ENCODE results near the gene APH1A.
"Not testable (repeated sequence)": the region's sequence is repeated elsewhere in the genome, so short reads cannot be mapped to it uniquely, and the experiment has no call there.

Gene APH1A

GRCh38 chr1:150269451-150269850, 635 bp upstream of the APH1A start:
- DNase-seq (ENCODE audit: extremely low read depth in 1 of 2, low read depth in 1 of 2), result no peak

- DNase-seq (ENCODE audit: extremely low read depth in 1 of 2, low read depth in 1 of 2), result no peak
Observed at GRCh38 chr1:150268340-150268704, 494 bp downstream of the APH1A start.

- no peak for DNase-seq (ENCODE audit: extremely low read depth in 1 of 2, low read depth in 1 of 2)
Observed at GRCh38 chr1:150267896-150268295, 920 bp downstream of the APH1A start.

- no peak for DNase-seq (ENCODE audit: extremely low read depth in 1 of 2, low read depth in 1 of 2)
Observed at GRCh38 chr1:150263549-150263948, 5.3 kb downstream of the APH1A start.

- DNase-seq (ENCODE audit: extremely low read depth in 1 of 2, low read depth in 1 of 2), result no peak
Observed at GRCh38 chr1:150262388-150263320, 6.2 kb downstream of the APH1A start.

GRCh38 chr1:150261367-150261766, 7.4 kb downstream of the APH1A start:
- DNase-seq (ENCODE audit: extremely low read depth in 1 of 2, low read depth in 1 of 2), result no peak

GRCh38 chr1:150259758-150260669, 8.8 kb downstream of the APH1A start:
- DNase-seq (ENCODE audit: extremely low read depth in 1 of 2, low read depth in 1 of 2), result no peak

- DNase-seq (ENCODE audit: extremely low read depth in 1 of 2, low read depth in 1 of 2), result no peak
Observed at GRCh38 chr1:150259217-150259616, 9.6 kb downstream of the APH1A start.

- no peak for DNase-seq (ENCODE audit: extremely low read depth in 1 of 2, low read depth in 1 of 2)
Observed at GRCh38 chr1:150257624-150258585, 10.9 kb downstream of the APH1A start, which contains the start of gene CA14. Gene CA14 (plus strand): TSS chr1:150257774. CDS start chr1:150258129, 355 bp downstream.

- DNase-seq (ENCODE audit: extremely low read depth in 1 of 2, low read depth in 1 of 2), result no peak
Observed at GRCh38 chr1:150256554-150257341, 12.1 kb downstream of the APH1A start.

GRCh38 chr1:150256198-150256553, 12.6 kb downstream of the APH1A start:
- DNase-seq (ENCODE audit: extremely low read depth in 1 of 2, low read depth in 1 of 2), result no peak

GRCh38 chr1:150249936-150250335, 18.9 kb downstream of the APH1A start:
- DNase-seq (ENCODE audit: extremely low read depth in 1 of 2, low read depth in 1 of 2), result no peak

- no peak for DNase-seq (ENCODE audit: extremely low read depth in 1 of 2, low read depth in 1 of 2)
Observed at GRCh38 chr1:150243003-150243402, 25.8 kb downstream of the APH1A start.

GRCh38 chr1:150237746-150238145, 31.1 kb downstream of the APH1A start:
- no peak for DNase-seq (ENCODE audit: extremely low read depth in 1 of 2, low read depth in 1 of 2)

- DNase-seq (ENCODE audit: extremely low read depth in 1 of 2, low read depth in 1 of 2), result not testable (repeated sequence)
Observed at GRCh38 chr1:150237176-150237575, 31.6 kb downstream of the APH1A start.

- no peak for DNase-seq (ENCODE audit: extremely low read depth in 1 of 2, low read depth in 1 of 2)
Observed at GRCh38 chr1:150236614-150237100, 32.2 kb downstream of the APH1A start.

GRCh38 chr1:150235852-150236613, 32.8 kb downstream of the APH1A start, which contains the start of gene ANP32E:
Gene ANP32E (minus strand): TSS chr1:150236112. CDS start chr1:150235786, 326 bp downstream.
- DNase-seq (ENCODE audit: extremely low read depth in 1 of 2, low read depth in 1 of 2), result peak; percentile 75 to 91

- DNase-seq (ENCODE audit: extremely low read depth in 1 of 2, low read depth in 1 of 2), result no peak
Observed at GRCh38 chr1:150235294-150235851, 33.4 kb downstream of the APH1A start.

Measured in stimulated activated CD8-positive, alpha-beta memory T cell treated with anti-CD3 and anti-CD28 coated beads, Interleukin-7, amount 100 ng/mL, for 48 hours (primary cell).